ENCODE results near the gene ZC2HC1C.

- no peak for TF ChIP-seq CTCF (IDR thresholded peaks at IDR 0.05)
- TF ChIP-seq ZFX (IDR thresholded peaks at IDR 0.05; ENCODE audit: borderline replicate concordance) = no peak
Measured at GRCh38 chr14:75101491-75101890, 32.0 kb downstream of the ZC2HC1C start.
